Fibroblast of skin of right biceps (primary cell): ENCODE data around the gene POLR2M.

Experiments
- DNase-seq: peaks from one replicate; pipeline ENCODE4 v3.0.0-alpha.2; 2013

The POLR2M gene

DNA sequence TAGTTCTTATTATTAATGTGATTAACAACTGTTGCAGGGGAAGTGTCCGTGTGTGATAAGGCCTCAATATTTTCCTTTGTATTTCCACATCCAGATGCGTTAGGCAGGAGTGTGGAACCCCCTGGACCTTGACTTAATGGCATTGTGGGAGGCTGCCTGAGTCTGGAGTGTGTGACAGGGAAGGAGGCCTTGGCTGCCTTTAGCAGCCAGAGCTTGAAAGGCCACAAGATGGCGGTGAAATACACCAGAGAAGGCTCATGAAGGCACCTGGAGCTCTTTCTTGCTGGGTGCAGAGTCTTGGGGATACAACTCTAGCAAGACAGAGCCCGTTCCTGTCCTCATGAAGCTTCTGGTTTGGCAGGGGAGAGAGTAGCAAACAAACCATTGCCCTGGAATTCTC, 36.9 kb downstream of the POLR2M start:
- DNase-seq: no peak

DNA sequence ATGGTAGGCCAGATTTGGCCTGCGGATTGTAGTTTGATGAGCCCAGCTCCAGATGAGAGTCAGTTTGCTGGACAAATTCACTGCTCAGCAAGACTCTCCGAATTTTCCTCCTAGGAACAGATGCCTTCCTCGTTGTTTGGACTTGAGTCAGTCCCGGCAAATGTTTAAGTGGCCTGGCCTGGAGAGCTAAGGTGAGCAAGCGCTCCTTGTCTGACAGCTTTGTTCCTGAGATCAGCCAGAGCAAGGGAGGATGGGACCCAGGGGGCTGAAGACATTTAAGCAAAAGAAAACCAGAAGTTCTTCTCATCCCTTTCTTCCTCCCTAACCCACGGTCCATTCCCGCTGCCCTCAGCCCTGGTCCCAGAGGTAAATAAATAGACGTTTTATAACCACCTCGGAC, 40.3 kb downstream of the POLR2M start:
- no peak for DNase-seq

DNA sequence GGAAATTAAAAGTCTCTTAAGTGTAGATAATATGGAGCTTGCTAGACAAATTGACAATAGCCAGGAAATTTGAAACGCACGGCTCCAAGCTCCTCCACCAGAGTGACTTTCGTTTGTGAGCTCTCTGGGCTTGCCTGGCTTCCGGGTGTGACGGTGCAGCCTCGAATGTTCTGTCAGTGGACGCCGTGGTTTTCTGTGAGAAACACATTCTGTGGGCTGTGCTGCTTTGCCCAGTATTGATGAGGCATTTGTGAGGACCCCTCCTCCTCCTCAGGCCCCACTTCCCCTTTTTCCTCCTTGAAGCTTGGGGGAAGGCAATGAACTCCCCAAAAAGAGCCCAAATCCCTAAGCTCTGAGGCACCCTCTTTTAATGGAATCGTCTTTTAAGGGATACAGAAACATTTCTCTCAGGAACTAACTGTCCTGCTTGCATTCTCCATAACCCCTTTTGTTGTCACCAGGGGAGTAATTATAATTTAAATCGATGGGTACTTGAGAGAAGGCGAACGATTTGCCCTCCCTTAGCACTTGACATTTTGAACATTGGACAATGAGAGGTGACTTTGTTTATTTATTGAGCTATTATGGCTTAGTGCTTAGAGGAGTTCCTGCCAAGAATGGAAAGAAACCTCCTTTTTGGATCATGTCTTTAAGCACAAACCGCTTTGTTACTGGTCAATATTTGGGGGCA, 40.8 kb downstream of the POLR2M start:
- no peak for DNase-seq

DNA sequence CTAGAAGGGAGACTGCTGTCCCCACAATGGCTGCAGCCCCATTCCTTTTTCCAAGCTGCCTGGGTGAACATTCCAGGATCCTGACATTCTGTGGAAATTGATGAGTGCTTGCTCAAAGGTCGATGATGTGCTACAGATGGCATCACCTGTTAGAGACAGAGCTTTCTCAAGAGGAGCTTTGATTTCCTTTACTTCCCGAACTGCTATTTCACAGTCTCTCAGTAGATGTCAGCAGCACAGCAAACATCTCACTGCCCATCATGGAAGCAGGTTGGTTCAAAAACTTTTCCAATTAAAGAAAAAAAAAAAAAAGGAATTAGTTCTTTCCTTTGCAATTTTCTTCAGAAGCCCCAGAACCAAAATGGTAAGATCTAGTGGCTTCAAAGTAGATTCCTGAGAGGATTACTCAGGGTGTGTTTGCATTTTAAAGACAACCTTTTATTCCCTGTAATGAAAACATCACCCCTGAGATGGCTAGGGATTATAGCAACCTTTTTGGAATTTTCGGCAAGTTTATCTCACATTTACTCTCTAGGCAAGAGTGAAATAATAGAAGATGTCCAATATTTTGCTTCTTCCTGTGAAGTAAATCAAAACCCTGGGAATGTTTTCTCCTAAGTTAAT, 44.8 kb downstream of the POLR2M start:
- DNase-seq: peak; percentile 50

DNA sequence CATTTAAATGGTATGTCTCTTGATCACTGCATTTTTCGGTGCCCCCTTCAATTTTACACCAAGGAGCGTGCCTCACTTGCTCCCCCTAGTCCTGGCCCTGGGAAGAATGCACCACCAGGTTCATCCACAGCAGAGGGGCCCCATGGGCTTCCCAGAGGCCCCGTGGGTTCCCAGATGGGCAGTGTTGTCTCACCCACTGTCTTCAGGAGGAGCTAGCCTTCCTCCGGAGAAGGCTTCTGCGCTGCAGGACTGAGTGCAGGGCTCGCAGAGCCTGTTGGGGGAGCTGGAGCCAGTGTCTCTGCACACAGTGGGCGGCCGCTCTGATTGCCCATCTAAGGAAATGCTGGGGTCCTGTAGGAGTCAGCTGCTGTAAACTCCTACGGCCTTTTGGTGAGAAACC, 45.9 kb downstream of the POLR2M start:
- DNase-seq: no peak

DNA sequence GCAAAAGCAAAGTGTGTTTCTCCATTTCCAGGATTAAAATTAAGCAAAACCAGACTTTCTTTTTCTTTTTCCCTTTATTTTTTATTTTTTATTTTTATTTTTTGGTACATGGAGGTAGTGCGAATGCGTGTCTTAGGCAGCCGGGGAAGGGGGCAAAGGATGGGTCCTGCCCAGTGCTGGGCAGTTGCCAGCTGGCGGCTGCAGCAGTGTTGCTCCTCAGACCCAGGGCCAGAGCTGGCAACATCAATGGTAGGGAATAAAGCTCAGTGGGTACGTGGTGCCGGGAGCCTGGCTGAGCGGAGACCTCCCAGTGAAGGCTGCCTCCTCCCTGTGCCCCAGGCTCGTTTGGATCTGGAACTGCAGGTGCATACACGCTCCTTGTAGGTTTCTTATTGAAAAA, 46.3 kb downstream of the POLR2M start:
- no peak for DNase-seq

DNA sequence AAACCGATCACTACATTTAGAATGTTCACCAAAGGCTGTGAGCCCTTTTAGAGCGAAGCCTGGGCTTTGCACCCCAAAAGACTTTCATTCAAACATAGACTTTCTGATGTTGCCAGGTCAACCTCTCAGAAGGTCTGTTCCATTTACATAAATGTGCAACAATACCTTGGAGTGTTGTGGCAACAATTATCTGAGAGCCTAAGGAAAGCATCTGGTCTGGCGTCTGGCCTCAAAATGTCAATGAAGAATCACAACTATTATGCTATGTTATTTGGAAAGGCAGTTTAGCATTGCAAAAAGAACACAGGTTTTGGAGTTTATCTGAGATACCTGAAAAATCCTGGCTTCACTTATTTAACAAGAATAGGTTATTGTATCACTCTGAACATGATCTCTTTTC, 50.0 kb downstream of the POLR2M start:
- no peak for DNase-seq

DNA sequence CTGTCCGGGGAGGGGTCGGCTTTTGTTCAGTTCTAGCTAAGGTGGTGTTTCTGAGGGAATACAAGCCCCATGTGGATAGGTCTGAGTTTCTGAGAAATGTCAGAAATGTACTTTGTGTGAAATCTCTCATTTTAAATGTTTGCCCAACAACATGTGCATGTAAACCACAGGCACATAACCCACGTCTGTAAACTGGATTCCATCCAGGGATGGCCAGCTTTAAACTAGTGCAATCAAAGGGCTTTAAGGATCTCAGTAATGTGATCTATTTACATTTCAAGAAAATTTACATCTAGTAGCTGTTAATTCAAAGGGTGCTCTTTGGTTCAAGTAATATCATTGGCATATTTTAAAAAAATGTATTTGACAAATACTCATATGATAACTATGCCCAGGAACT, 52.0 kb downstream of the POLR2M start:
- DNase-seq: no peak

DNA sequence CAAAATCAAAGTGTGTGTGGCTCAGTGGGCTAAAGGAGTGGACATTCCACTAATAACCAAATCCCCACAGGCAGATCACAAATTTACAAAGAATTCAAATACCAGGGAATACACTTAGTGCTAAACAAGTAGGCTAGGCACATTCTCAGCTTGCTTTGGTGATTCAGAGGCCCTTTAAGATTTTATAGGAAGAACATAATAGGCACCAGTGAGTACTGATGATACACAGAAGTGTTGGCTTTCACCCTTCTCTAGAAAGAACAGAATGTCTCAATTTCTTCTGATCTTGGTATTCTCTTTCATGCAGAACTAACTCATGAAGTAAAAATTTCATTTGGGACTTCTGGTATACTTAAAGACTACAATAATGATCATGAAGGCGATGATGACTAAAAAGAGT, 55.0 kb downstream of the POLR2M start:
- DNase-seq: no peak

DNA sequence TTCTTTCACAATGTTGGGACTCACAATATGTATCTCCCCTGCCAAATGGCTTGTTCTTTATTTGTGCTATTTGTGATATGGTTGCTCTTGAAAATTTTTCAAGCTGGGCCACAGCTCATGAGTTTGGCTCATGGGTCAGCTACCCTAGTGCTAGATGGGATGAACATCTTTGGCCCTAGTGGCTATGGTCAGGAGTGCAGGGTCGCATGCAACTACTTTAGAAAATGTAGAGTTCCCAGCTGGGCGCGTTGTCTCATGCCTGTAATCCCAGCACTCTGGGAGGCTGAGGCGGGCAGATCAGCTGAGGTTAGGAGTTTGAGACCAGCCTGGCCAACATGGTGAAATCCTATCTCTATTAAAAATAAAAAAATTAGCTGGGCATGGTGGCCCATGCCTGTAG, 55.8 kb downstream of the POLR2M start:
- DNase-seq: no peak

DNA sequence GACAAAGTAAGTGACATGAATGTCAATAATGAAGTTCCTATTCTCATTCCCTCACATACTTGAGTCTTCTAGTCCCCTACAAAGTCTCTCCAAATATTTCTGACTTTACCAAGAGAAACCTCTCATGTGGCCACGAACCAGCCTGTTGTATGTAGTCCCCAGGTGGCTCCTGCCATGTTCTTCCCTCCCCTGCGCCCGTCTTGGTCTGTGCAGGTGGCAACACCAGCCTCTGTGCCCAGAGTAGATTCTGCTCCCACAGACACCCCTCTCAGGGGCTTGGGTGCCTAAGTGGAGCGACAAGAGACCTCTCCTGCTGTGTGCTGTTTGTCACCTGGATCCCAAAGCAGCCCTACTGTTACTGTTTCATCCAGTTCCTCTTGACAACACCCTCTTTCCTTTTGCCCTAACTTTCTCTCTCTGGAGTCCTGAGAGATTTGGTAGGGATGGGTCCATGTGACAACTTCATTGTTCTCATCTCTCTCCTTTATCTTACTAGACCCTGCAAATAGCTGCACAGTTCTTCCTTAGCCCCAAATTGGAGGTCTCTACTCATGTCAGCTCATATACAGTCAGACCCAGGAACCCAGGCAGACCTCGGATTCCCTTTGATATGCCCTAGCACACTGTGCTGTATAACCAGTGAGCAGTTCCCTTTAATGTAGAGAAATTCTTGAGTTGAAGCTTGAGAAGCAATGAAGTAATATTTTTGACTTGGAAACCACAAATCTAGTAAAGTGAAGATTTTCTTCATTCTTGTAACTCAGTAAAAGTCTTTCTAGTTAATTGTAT, 56.9 kb downstream of the POLR2M start:
- DNase-seq: no peak
